ENCODE measurements around the gene RPS6KA2. TPM values are rescaled to one million over a fixed set of nuclear protein-coding genes. Genes with fewer than 3 reads are reported as not detected.

RPS6KA2 gene
- total RNA-seq, 4 donors from 2014 or later, result 64.9 to 101 (median 81.6) TPM

- 87 to 92% methylated on average over 6 of the region's 6 CpGs for WGBS, 2 donors
- no peak overlapping the region for H3K4me3 ChIP-seq (replicated peaks in 1 of 3)
- DNase-seq, result no peak
- no peaks in the 10 kb centered on the region for H3K27me3 ChIP-seq
- H3K9me3 ChIP-seq, result no peaks in the 10 kb centered on the region
- H3K27ac ChIP-seq, result no peak overlapping the region
- TF ChIP-seq, protein P1, sequence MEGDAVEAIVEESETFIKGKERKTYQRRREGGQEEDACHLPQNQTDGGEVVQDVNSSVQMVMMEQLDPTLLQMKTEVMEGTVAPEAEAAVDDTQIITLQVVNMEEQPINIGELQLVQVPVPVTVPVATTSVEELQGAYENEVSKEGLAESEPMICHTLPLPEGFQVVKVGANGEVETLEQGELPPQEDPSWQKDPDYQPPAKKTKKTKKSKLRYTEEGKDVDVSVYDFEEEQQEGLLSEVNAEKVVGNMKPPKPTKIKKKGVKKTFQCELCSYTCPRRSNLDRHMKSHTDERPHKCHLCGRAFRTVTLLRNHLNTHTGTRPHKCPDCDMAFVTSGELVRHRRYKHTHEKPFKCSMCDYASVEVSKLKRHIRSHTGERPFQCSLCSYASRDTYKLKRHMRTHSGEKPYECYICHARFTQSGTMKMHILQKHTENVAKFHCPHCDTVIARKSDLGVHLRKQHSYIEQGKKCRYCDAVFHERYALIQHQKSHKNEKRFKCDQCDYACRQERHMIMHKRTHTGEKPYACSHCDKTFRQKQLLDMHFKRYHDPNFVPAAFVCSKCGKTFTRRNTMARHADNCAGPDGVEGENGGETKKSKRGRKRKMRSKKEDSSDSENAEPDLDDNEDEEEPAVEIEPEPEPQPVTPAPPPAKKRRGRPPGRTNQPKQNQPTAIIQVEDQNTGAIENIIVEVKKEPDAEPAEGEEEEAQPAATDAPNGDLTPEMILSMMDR (IDR thresholded peaks at IDR 0.05), result no peak
- no peak for TF ChIP-seq POLR2A (IDR thresholded peaks at IDR 0.05)
- no peaks in the 10 kb centered on the region for H3K4me1 ChIP-seq
- peaks cover 22 to 33% of the 10 kb centered on the region in 2 donors for H3K36me3 ChIP-seq
- intact Hi-C loops (cut with DNase I), result no loop called here
Observed at GRCh38 chr6:166417285-166417691, 209.8 kb downstream of the RPS6KA2 start.

- TF ChIP-seq POLR2A (IDR thresholded peaks at IDR 0.05), result no peak
- TF ChIP-seq, protein P1 (IDR thresholded peaks at IDR 0.05), result no peak
- H3K4me1 ChIP-seq, result no peaks in the 10 kb centered on the region
- H3K4me3 ChIP-seq (replicated peaks in 1 of 3), result no peak overlapping the region
- no peaks in the 10 kb centered on the region for H3K9me3 ChIP-seq
- H3K27ac ChIP-seq, result no peak overlapping the region
- H3K27me3 ChIP-seq, result no peaks in the 10 kb centered on the region
- H3K36me3 ChIP-seq, result peaks cover 22 to 45% of the 10 kb centered on the region in 2 donors
- WGBS, 2 donors, result 67 to 85% methylated on average over 5 of the region's 5 CpGs
- DNase-seq, result no peak
- intact Hi-C loops (cut with DNase I), result no loop called here
Observed at GRCh38 chr6:166415833-166416347, 211.2 kb downstream of the RPS6KA2 start.

GRCh38 chr6:166415306-166415705 is 211.7 kb downstream of the RPS6KA2 start:
- no peaks in the 10 kb centered on the region for H3K27me3 ChIP-seq
- DNase-seq, result no peak
- H3K9me3 ChIP-seq, result no peaks in the 10 kb centered on the region
- H3K4me3 ChIP-seq (replicated peaks in 1 of 3), result no peak overlapping the region
- no peak for TF ChIP-seq POLR2A (IDR thresholded peaks at IDR 0.05)
- TF ChIP-seq, protein P1 (IDR thresholded peaks at IDR 0.05), result no peak
- H3K36me3 ChIP-seq, result peaks cover 22 to 45% of the 10 kb centered on the region in 2 donors
- WGBS, 2 donors, result 87 to 92% methylated on average over 5 of the region's 5 CpGs
- intact Hi-C loops (cut with DNase I), result no loop called here
- H3K4me1 ChIP-seq, result no peaks in the 10 kb centered on the region
- no peak overlapping the region for H3K27ac ChIP-seq

- no peak overlapping the region for H3K27ac ChIP-seq
- no peak overlapping the region for H3K4me3 ChIP-seq (replicated peaks in 1 of 3)
- intact Hi-C loops (cut with DNase I), result no loop called here
- no peak for TF ChIP-seq POLR2A (IDR thresholded peaks at IDR 0.05)
- TF ChIP-seq, protein P1 (IDR thresholded peaks at IDR 0.05), result no peak
- H3K36me3 ChIP-seq, result peaks cover 22 to 36% of the 10 kb centered on the region in 2 donors
- no peaks in the 10 kb centered on the region for H3K9me3 ChIP-seq
- WGBS, 2 donors, result 91 to 93% methylated on average over 16 to 17 of the region's 17 CpGs
- no peak for DNase-seq
- no peaks in the 10 kb centered on the region for H3K27me3 ChIP-seq
- H3K4me1 ChIP-seq, result no peaks in the 10 kb centered on the region
Observed at GRCh38 chr6:166413491-166413951, 213.5 kb downstream of the RPS6KA2 start.

DNA sequence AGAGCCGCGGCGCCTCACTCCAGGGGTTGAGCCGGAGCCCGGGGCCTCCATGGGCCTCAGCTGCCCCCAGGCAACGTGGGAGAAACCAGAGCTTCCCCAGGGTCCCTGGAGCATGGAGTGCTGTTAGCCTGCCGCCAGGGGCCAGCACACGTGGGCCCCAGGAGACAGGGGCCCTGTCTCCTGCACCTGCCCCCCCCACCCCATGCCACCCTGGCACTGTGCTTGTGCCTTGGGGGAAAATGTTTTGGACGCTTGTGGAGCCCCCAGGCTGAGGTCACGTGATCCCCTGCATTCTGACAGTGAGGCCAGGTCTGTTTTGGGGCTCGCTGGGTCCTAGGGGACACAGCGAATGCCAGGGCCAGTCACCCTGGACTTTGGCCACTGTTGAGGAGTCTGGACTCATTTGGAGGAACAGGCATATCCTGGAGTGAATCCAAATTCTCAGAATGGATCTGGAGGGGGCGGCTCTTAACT is 214.1 kb downstream of the RPS6KA2 start:
- no peak for DNase-seq
- Histone ChIP-seq H3K4me1 (no peaks in the 10 kb centered on the region), H3K27me3 (no peaks in the 10 kb centered on the region), H3K27ac (no peak overlapping the region), H3K4me3 (replicated peaks in 1 of 3) (no peak overlapping the region), H3K9me3 (no peaks in the 10 kb centered on the region), H3K36me3 (peaks cover 22 to 31% of the 10 kb centered on the region in 2 donors)
- intact Hi-C loops (cut with DNase I), result no loop called here
- 87 to 91% methylated on average over 6 to 12 of the region's 13 CpGs for WGBS, 2 donors
- TF ChIP-seq, protein P1 (IDR thresholded peaks at IDR 0.05), result no peak
- TF ChIP-seq POLR2A (IDR thresholded peaks at IDR 0.05), result no peak
